IPS DF 6.9 (cell line): ENCODE data around the gene C22orf42.

Experiments used
- DNase-seq: peaks from one replicate; pipeline ENCODE4 v3.0.0-alpha.2; 2013; ENCODE audit warnings: low read depth, low spot score
- H3K27ac ChIP-seq: one replicate; pipeline ENCODE4 v1.5.1; 2013; ENCODE audit warnings: low read length, control low read depth
- H3K27me3 ChIP-seq: 2 replicates; pipeline ENCODE4 v1.6.1; 2013; ENCODE audit warnings: mild to moderate bottlenecking, low read length; ENCODE audit not compliant: control insufficient read depth, insufficient read depth
- H3K36me3 ChIP-seq: 2 replicates; pipeline ENCODE4 v1.6.1; 2013; ENCODE audit warnings: low read length; ENCODE audit not compliant: control insufficient read depth, insufficient read depth
- H3K4me1 ChIP-seq: 2 replicates; pipeline ENCODE4 v1.6.1; 2013; ENCODE audit warnings: low read length; ENCODE audit not compliant: control insufficient read depth, insufficient read depth
- H3K4me3 ChIP-seq: 2 replicates; pipeline ENCODE4 v1.5.1; 2013; ENCODE audit warnings: mild to moderate bottlenecking, low read length
- H3K9me3 ChIP-seq: 2 replicates; pipeline ENCODE4 v1.6.1; 2013; ENCODE audit warnings: low read length, inconsistent platforms; ENCODE audit not compliant: control insufficient read depth, insufficient read depth
- WGBS: extraction: QIAGEN DNeasy Blood & Tissue Kit; methylation state at CpG from one replicate; pipeline ENCODE4 v1.1.7; 2013; ENCODE audit warnings: mixed read lengths, missing lambda C conversion rate; ENCODE audit not compliant: insufficient read length, insufficient coverage; 5-methylcytosine and 5-hydroxymethylcytosine counted together

Gene C22orf42

DNA sequence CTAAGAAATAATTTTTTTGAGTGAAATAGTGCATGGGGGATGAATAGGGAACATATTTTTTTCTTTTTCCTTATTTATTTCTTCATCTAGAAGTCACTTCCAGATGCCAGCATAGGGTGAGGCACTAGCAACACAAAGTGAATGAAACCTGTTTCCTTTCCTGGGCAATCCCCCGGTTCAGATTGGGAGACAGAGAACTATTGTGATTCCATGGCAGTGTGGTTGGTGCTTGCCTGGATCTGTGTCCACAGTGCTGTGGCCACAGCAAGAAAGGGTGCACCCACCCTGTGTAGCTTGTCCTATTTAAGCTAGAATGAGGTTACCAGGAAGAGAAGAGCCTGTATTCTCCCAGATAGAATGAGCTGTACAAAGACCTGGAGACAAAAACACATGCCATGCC is 58.4 kb downstream of the C22orf42 start:
- Histone ChIP-seq H3K36me3 (no peaks in the 10 kb centered on the region), H3K9me3 (no peaks in the 10 kb centered on the region), H3K27me3 (peaks cover 1% of the 10 kb centered on the region; the same call in 1 of the 2 replicates), H3K4me1 (no peaks in the 10 kb centered on the region), H3K27ac (no peak overlapping the region), H3K4me3 (no peak overlapping the region)
- no CpG with 5 or more reads among the region's 1 CpG for WGBS
- DNase-seq, result no peak
